B cell (primary cell): ENCODE results near the gene MOXD1.

Experiments
- CTCF ChIP-seq: fragments of 200-600 bp; IDR thresholded peaks from one replicate; pipeline ENCODE4 v1.8.0; 2022; ENCODE audit warnings: antibody characterized with exemption, mild to moderate bottlenecking
- EZH2 ChIP-seq: IDR thresholded peaks from 2 replicates; pipeline ENCODE4 v1.6.1; 2012; ENCODE audit warnings: borderline replicate concordance, low read depth, mild to moderate bottlenecking, moderate library complexity, low read length; ENCODE audit not compliant: insufficient read depth, poor library complexity, severe bottlenecking

- no peak for TF ChIP-seq CTCF
- no peak for TF ChIP-seq EZH2
Measured at GRCh38 chr6:132405143-132405915, 4.1 kb upstream of the MOXD1 start.
